Measurements from ENCODE around the gene SYTL1.

SYTL1 gene

DNA sequence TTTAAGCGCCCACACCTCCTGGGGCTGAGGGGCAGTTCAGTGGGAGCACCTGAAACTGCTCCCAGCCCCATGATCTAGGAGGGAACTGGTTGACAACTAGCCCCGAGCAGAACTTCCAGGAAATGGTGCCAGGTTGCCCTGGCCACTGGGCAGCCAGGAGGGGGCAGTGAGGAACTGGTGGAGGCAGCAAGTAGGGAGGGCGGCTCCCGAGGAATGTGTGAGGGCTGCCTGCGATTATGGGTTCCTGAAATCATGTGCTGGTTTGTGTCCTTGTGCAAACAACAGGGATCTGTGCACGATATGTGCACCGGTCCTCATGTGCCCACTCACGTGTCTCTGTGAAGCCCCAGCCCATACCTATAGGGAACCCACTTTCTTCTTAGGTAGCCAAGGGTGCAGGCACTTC lies 60.5 kb downstream of the SYTL1 start:
- DNase-seq (ENCODE audit: low spot score) (peak; percentile 30), FAIRE-seq (no peak)

DNA sequence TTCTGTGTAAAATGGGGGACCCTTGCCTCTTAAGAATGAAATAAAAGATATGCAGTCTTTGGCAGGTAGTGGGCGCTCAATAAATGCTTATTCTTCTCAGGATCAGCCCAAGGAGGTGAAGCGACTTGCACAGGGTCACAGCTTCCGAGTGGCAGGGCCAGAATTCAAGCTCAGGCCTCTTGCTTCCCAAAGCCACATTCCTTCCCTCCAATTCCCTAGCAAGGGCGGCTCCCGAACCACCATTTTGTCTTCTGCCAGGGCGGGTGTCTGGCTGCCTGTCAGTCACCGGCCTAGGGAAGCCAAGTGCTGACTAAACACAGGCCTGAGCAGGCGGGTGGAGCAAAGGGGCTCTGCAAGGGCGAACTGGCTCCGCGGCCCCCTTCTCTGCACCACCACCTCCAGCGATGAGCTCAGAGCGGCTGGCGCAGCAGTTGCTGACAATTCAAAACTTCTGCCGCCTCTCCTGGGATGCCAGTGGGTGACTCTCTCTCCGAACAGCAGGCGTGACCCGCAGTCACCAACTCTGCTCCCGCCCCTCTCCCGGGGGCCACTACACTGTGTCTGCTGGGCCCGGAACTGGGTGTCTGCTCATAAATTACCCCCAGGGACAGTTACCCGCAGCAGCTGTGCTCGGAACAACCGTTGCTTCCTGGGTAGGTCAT lies 61.4 kb downstream of the SYTL1 start:
- FAIRE-seq (no peak), DNase-seq (ENCODE audit: low spot score) (no peak)
